GM21423 (cell line): ENCODE data around the gene NBL1.

Source experiments
- ATAC-seq: cut with Tn5 transposase; IDR thresholded peaks from one replicate; pipeline ENCODE4 v1.9.1; 2021; ENCODE audit warnings: mild to moderate bottlenecking, moderate library complexity; ENCODE audit not compliant: unreplicated experiment

Gene NBL1

GRCh38 chr1:19645411-19646251 lies 1.5 kb downstream of the NBL1 start:
- no peak for ATAC-seq

- ATAC-seq, result no peak
Observed at GRCh38 chr1:19646377-19647319, 2.5 kb downstream of the NBL1 start.

- ATAC-seq, result no peak
Observed at GRCh38 chr1:19647643-19648042, 3.5 kb downstream of the NBL1 start.

- ATAC-seq, result no peak
Observed at GRCh38 chr1:19648239-19648638, 4.1 kb downstream of the NBL1 start.

- ATAC-seq, result no peak
Observed at GRCh38 chr1:19648689-19649088, 4.6 kb downstream of the NBL1 start.

GRCh38 chr1:19650416-19651140 lies 6.5 kb downstream of the NBL1 start:
- no peak for ATAC-seq

- ATAC-seq, result no peak
Observed at GRCh38 chr1:19651141-19651737, 7.1 kb downstream of the NBL1 start.

- ATAC-seq, result no peak
Observed at GRCh38 chr1:19654386-19654785, 10.3 kb downstream of the NBL1 start.

- ATAC-seq, result no peak
Observed at GRCh38 chr1:19654886-19655717, 11.0 kb downstream of the NBL1 start.

- no peak for ATAC-seq
Observed at GRCh38 chr1:19655718-19656080, 11.6 kb downstream of the NBL1 start.

GRCh38 chr1:19656134-19656779 lies 12.1 kb downstream of the NBL1 start:
- no peak for ATAC-seq

GRCh38 chr1:19656780-19657466 lies 12.8 kb downstream of the NBL1 start:
- ATAC-seq, result no peak

GRCh38 chr1:19657511-19657910 lies 13.4 kb downstream of the NBL1 start:
- no peak for ATAC-seq

GRCh38 chr1:19658186-19658585 lies 14.1 kb downstream of the NBL1 start:
- no peak for ATAC-seq

GRCh38 chr1:19661721-19662228 lies 17.7 kb downstream of the NBL1 start:
- ATAC-seq, result no peak

- no peak for ATAC-seq
Observed at GRCh38 chr1:19662313-19662712, 18.2 kb downstream of the NBL1 start.

GRCh38 chr1:19664453-19665185 lies 20.5 kb downstream of the NBL1 start, which contains the start of gene HTR6:
Gene HTR6 (plus strand): TSS chr1:19664875. CDS start chr1:19665754, 879 bp downstream.
- ATAC-seq, result no peak

- no peak for ATAC-seq
Observed at GRCh38 chr1:19665186-19665495, 21.0 kb downstream of the NBL1 start.
